Posterior vena cava (tissue), 2 donors: ENCODE results near the gene MOGAT1. TPM values are rescaled to one million over a fixed set of nuclear protein-coding genes. Genes with fewer than 3 reads are reported as not detected.

ENCODE experiments used
- DNase-seq: peaks from one replicate; pipeline ENCODE4 v3.0.0-alpha.2; 2020; ENCODE audit warnings: low spot score
- intact Hi-C, 2 donors: fragments of 100-400 bp; cut with DNase I; formaldehyde crosslinking; loops; one replicate each; pipeline versions ENCODE4 v1.14.1 to v1.14.2; 2022 to 2023
- total RNA-seq, 2 donors: library from RNA; stranded (reverse); fragmentation: NEBNext Ultra II Directional; extraction: Animal tissue kit (Norgen Biotek cat#: 25700); gene quantifications; one replicate each; pipeline ENCODE4 v1.2.1, GENCODE V29; 2021
- donor health status: DM: yes; HTN: yes; CAD: no.
- donor health status: DM: yes; HTN: yes; CAD: no.

The MOGAT1 gene
- total RNA-seq, 2 donors from 2014 or later: not detected

GRCh38 chr2:222756951-222757650, 85.6 kb downstream of the MOGAT1 start:
- DNase-seq: no peak
- intact Hi-C loops: no loop called here

Other genes with a start within 250 kb of the MOGAT1 start
- gene SGPP2, start 247.1 kb upstream of the MOGAT1 start, total RNA-seq: not detected
- gene FARSB, start 15.6 kb upstream of the MOGAT1 start, total RNA-seq: 10 to 100 TPM; 17.0 to 21.9 TPM
- 10 to 100 TPM; 52.2 to 54.6 TPM for gene ACSL3, start 189.4 kb downstream of the MOGAT1 start, total RNA-seq